SKM-1 (cell line): ENCODE measurements around the gene RPP14.
"Not testable (repeated sequence)": the region's sequence is repeated elsewhere in the genome, so short reads cannot be mapped to it uniquely, and the experiment has no call there.

Experiments
- DNase-seq: peaks from one replicate; lab custom pipeline; 2025; ENCODE audit not compliant: unreplicated experiment; lab: John Stamatoyannopoulos, UW

The RPP14 gene

GRCh38 chr3:58305882-58306711 lies at the start of gene RPP14, which contains the start of gene HTD2:
RPP14 (plus strand) TSS chr3:58306245; CDS start chr3:58310330, 4,085 bp downstream.
HTD2 (plus strand) TSS chr3:58306520; CDS start chr3:58317614, 11,094 bp downstream.
- DNase-seq, result peak; percentile 94

GRCh38 chr3:58256511-58256910 lies 49.5 kb upstream of the RPP14 start:
- no peak for DNase-seq

GRCh38 chr3:58258392-58259055 lies 47.5 kb upstream of the RPP14 start:
- no peak for DNase-seq

GRCh38 chr3:58260261-58260731 lies 45.7 kb upstream of the RPP14 start:
- no peak for DNase-seq

GRCh38 chr3:58260733-58261132 lies 45.3 kb upstream of the RPP14 start:
- no peak for DNase-seq

GRCh38 chr3:58261954-58262666 lies 43.9 kb upstream of the RPP14 start:
- no peak for DNase-seq

- DNase-seq, result no peak
Observed at GRCh38 chr3:58266577-58266976, 39.5 kb upstream of the RPP14 start.

- not testable (repeated sequence) for DNase-seq
Observed at GRCh38 chr3:58267543-58267942, 38.5 kb upstream of the RPP14 start.

- no peak for DNase-seq
Observed at GRCh38 chr3:58269356-58269755, 36.7 kb upstream of the RPP14 start.

GRCh38 chr3:58270485-58270884 lies 35.6 kb upstream of the RPP14 start:
- DNase-seq, result no peak

GRCh38 chr3:58271901-58272501 lies 34.0 kb upstream of the RPP14 start:
- DNase-seq, result no peak

- no peak for DNase-seq
Observed at GRCh38 chr3:58272891-58273290, 33.2 kb upstream of the RPP14 start.

- not testable (repeated sequence) for DNase-seq
Observed at GRCh38 chr3:58273362-58273761, 32.7 kb upstream of the RPP14 start.

GRCh38 chr3:58274027-58274614 lies 31.9 kb upstream of the RPP14 start:
- no peak for DNase-seq

- DNase-seq, result no peak
Observed at GRCh38 chr3:58281069-58281468, 25.0 kb upstream of the RPP14 start.

- DNase-seq, result no peak
Observed at GRCh38 chr3:58285334-58285733, 20.7 kb upstream of the RPP14 start.

GRCh38 chr3:58287354-58287753 lies 18.7 kb upstream of the RPP14 start:
- DNase-seq, result no peak

GRCh38 chr3:58288011-58288728 lies 17.9 kb upstream of the RPP14 start:
- DNase-seq, result no peak

- DNase-seq, result not testable (repeated sequence)
Observed at GRCh38 chr3:58288964-58289613, 17.0 kb upstream of the RPP14 start.
